HL-60/S4 treated with phorbol 12-myristate 13-acetate at 8.2 ng/mL for 4 days and 3 days (cell line): Measurements from ENCODE around the gene URAD.

Source experiments
- in situ Hi-C: fragments of 300-500 bp; cut with MboI; formaldehyde crosslinking; loops from 2 replicates; pipeline ENCODE4 v1.15.0; 2022; ENCODE audit warnings: low sequenced_read_pairs

Gene URAD

DNA sequence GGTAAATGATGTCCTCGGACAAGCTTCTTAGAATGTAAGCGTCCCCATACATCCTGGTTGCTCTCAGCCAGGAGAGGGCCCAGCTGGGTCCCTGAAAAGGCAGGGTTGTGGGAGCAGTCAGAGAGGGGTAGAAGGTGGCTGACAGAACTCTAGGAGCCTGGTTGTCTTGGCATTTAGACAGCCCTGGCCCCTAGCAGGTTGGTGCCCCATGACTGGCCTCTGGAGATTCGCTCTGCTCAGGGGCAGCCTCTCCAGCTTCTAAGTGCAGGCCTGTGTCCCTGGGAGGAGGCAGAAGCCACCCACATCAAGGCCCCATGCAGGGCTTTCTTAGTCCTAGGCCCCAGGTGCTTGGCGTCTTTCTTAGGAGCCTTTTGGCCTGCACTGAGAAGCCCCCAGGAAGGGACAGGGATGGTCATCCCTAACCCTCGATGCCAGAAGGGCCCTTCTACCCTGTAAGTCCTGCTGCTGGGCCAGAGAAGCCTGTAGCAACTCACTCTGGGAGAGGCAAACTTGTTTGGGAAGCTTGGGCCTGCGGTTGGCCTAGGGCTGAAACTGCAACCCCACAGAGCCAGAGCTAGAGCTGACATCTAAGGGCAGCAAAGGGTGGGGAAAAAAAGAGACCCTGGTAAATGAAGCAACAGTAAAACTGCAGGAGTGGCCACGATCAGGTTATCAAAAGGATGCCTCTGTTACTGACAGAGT, 16.6 kb downstream of the URAD start:
- in situ Hi-C loops, result loop anchor here (25.0 kb wide), 1 partner anchor 585 kb away; no protein-coding TSS in a partner anchor

DNA sequence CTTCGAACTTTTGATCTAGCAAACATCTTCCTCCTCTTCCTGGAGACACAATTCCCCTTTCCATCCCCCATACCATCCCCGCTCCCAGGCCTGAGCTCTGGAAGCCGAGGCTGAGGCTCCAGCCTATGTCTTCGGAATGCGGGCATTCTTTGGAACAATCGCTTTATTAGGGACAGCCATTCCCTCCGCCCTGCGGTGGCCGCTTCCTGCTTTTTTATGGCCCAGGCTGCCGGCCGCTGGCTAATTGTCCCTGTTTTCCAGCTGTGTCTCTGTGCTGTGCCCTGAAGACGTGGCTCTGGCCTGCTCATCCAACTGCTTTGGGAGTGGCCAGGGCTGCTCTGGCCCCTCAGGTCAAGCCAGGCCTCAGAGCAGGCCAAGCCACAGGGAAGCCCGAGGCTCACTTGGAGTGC, 17.3 kb downstream of the URAD start:
- in situ Hi-C loops, result loop anchor here (25.0 kb wide), 1 partner anchor 584 kb away; no protein-coding TSS in a partner anchor

DNA sequence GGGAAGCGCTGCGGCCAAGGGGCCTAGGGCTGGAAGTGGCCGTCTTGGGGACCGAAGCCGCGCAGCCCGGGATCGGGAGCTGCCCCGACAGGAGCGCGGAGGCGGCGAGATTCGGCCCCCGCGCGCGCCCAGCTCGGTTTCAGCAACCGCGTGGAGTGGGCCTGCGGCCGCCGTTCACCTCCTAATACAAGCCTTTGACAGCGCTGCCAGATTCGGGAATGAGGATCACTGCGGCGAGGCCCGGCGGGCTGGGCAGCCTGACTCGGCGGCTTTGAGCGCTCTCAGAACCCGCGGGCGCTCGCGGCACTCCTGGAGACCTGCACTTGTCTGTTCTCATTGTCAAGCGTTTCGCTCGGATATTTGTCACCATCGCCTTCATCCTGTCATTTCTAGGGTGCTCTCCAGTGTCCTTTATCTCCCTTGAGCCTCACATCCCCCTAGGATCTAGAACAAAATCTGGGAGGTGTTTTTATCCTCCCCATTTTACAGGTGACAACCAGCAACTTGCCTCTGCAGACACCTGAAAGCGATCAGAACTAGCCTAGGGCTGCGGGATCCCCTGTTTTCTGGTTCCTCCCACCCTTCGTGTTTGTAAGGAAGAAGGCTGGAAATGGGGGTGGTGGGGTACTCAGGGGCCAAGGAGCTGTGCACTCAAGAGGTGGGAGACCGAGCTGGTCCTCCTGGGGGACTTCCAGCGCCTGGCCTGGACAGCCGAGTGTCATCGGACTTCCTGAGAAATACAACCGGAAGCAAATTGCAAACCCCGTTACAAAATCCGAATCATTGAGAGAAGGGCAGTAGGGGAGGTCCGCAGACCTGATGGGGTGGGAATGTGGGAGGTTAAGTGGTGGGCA, 17.9 kb downstream of the URAD start:
- in situ Hi-C loops, result loop anchor here (25.0 kb wide), 1 partner anchor 583 kb away; no protein-coding TSS in a partner anchor

DNA sequence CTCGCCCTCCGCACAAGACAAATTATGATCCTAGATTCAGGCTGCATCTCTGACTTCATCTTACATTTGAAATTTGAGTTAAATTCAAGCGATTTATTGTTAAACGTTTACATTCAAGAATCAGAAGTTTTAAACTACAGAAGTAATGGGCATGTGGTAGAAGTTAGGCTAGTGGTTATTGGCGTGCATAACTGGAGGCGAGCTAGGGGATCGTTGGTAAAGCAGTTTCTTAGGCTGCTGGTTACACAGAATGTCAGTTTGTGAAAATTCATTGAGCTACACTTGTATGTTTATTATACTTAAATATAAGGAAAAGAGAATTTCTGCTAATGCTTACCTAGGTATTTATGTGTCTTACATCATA, 18.6 kb downstream of the URAD start:
- in situ Hi-C loops, result loop anchor here (25.0 kb wide), 1 partner anchor 583 kb away; no protein-coding TSS in a partner anchor

DNA sequence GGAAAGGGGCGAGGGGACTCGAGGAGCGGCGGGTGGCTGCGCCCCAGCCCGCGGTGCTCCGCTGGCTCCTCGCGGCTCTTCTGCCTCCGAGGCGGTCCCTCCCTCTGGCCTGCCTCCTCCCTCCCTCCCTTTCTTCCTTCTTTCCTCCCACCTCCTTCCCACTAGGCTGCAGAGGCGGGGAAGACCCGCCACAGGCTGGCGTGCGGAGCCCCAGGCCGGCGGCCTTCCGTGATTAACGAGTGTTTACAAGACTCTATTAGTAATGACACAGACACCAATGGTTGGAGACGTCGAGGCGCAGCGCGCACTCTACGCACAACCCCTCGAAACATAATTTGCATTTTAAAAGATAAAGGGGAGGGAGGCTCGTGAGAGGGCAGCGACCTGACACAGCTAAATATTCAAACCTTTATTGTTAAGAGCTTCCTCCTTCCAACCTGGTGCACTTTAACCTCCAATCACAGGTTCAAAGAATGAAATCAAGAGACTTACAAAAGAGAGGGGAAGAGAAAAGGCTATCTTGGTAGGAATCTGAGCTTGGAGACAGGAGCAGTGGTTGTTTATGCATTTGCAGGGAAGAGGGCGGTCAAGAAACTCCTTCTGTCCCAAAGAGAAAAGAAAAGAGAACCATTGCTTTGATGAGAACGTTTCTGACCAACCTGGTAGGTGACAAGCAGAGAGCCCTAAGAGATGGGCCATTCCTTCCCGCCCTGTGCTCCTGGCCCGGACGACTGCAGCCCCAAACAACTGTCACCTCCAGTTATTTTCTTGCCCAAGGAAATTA, 19.2 kb downstream of the URAD start, which contains the start of gene CDX2:
Gene CDX2, minus strand, starts transcription at position 234 of the 784 bp plus-strand sequence. CDS start 309 bp downstream, outside the sequence.
- in situ Hi-C loops, result loop anchor here (25.0 kb wide), 1 partner anchor 582 kb away; no protein-coding TSS in a partner anchor

DNA sequence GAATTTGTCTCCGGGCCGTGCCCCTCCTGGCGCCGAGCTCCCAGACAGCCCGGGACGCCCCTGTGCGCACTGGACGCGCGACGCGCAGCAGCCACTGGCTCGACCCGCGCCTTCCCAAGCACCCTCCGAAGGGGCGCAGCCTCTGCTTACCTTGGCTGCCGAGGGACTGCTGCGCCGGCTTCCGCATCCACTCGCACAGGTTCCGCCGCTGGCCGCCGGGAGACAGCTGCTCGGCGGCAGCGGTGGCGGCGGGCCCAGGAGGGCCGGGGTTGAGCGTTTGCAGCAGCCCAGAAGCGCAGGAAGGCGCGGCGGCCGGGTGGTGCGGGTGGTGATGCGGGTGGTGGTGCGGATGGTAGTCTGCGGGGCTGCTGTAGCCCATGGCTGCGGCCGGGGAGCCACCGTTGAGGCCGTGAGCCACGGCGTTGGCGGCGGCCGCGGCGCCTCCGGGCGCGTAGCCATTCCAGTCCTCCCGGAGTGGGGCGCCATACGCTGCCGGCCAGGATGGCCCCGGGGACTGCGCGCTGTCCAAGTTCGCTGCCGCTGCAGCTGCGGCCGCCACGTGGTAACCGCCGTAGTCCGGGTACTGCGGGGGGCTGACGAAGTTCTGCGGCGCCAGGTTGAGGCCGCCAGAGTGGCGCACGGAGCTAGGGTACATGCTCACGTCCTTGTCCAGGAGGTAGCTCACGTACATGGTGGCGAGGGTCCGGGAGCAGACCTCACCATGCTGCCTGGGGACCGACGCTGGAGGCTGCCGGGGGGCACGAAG, 20.0 kb downstream of the URAD start:
- in situ Hi-C loops, result loop anchor here (25.0 kb wide), 1 partner anchor 581 kb away; no protein-coding TSS in a partner anchor

DNA sequence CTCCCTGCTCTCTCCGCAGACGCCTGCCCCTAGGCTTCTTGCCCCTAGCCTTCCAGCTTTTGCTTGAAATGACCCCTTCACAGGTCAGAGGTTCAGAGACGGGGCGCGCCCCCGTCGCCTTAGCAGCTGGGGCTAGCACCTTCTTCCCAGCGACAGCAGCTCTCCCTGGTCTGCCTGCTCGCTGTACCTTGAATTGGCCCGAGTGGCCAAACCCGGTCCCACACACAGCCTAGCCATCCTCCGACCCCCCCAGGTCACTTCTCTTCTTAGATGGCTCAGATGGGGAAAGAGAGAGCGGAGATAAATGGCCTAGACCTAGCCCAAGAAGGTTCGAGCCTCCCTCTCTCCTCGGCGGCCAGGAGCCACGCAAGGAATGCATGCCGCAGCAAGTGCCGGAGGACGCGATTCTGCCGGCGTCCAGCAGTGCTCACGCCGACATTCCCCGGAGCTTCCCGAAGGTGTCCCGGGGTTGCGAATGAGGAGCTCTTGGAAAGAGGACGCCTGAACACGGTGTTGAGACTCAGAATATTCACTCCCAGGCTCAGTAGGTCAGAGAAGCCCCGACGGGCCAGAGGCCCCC, 20.7 kb downstream of the URAD start:
- in situ Hi-C loops, result loop anchor here (25.0 kb wide), 1 partner anchor 581 kb away; no protein-coding TSS in a partner anchor

DNA sequence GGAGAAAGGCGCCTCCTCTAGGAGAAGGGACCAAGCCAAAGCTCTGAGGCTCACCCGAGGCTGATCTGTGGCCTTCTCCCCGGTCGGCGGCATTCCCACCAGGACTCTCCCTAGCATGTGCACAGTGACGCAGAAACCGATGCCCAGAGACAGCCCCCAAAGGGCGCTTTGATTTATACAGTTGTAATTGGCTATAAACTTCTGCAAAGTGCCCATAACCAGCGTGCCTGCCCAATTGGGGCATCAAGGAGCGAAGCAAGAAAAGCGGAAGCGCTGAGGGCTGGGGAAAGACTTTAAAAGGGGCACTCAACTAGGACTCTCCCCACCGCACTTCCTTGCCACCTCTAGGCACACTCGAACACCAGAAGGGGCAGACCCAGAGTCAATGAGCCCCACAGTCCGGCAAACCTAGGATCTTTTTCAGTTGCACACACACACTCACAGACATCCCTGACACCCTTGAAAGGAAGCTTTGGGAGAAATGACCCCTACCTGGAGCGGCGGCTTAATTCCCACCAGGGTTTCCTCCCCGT, 21.2 kb downstream of the URAD start:
- in situ Hi-C loops, result loop anchor here (25.0 kb wide), 1 partner anchor 580 kb away; no protein-coding TSS in a partner anchor

DNA sequence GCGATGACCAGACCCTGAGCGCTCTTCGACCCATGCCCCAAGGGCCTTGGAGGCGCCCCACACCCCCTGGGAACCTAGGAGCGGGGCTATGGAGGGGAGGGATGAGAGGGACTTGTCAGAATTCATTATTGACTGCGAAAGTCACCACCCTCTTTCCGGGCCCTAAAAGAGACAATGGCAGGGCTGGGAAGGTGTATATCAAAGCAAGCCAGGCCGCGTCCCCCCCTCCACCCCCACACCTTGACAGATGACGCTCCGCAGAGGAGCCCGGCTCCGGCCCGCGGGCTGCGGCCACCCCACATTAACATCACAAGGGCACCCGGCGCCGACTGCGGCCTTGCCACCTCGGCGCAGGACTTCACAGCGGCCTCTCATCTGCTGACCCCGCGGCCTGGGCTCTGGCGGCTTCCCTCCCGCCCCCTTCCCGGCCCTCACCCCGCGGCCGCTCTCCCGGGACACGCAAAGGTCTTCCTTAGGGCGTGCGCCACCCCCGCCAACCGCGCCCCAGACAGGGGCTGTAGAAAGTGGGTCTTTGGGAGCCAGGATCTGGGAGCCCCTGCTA, 21.8 kb downstream of the URAD start:
- in situ Hi-C loops, result loop anchor here (25.0 kb wide), 1 partner anchor 579 kb away; no protein-coding TSS in a partner anchor

DNA sequence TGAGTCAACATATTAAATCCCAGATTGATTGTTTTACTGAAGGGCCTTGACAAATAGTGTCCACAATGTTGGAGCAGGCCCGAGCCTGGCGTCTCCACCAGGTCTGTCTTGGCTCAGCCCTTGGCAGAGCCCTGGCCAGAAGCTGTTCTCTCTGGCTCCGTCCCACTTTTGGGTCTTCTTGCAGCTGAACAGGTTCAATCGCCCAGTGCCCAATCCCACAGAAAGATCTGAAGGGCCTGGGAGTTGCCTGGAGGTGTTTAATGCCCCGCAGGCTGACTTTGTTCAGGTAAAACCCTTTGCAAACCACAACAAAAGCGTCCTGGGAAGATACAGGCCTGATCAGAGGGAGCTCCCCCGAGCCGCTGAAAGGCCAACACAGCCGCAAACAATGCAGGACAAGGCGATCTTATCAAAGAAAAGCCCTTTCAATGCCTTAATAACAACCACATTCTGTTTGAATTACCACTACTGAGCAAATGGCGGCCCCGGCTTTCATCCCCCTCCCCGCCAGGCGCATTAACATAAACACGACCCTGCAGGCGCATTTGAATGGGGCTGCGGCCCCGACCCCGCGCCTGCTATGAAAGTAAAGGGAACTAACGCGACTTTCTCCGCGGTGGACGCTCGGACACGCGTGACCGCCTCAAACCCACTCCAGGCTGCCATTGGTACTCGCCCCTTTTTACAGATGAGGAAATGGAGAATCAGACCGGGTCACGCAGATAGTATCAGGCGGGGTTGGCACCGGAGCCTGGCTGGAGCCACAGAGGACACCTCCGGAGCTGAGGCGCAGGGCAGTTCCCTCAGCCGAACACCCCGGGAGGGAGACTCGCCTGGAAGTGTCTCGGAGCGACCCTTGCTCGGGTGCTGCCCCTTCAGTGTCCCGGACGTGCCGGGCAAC, 22.5 kb downstream of the URAD start:
- in situ Hi-C loops, result loop anchor here (25.0 kb wide), 1 partner anchor 579 kb away; no protein-coding TSS in a partner anchor

DNA sequence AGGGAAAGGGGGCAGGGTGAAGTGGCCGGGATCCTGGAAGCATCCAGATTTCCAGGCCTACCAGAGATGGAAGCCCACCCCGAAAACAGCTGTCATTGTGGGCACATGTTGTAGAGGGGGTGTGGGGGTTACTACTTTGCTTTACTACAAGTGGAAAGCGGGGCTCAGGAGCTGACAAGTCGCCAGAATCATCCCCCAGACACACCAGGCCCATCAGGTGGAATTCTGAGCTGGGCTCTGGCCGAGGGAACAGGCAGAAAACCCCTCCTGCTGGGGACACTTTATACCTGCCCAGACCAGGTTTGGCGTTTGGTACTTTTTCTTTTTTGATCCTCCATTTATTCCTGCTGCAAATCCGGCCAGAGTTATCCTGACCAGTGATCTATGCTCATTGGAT, 23.2 kb downstream of the URAD start:
- in situ Hi-C loops, result loop anchor here (25.0 kb wide), 1 partner anchor 578 kb away; no protein-coding TSS in a partner anchor

DNA sequence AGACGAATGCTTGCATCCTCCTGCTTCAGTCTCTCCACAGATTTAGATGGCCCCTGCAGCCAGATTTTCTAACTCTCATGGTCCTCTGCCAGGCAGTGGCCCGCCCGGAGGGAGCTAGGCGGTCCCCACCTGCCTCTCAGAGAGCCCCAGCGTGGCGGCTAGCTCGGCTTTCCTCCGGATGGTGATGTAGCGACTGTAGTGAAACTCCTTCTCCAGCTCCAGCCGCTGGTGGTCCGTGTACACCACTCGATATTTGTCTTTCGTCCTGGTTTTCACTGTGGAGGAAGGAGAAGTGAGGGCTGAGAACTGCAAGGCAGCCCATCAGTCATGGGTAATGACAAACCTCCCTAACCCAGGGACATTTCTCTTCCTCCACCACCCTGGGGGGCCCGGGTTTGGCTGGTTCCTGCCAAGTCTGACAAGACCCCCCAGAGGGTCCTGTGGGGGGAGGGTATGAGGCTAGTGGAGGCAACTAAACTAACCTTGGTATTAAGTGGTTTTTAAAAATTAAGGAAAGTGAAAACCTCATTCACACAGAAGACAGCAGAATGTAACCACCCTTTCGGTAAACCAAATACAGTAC, 23.7 kb downstream of the URAD start:
- in situ Hi-C loops, result loop anchor here (25.0 kb wide), 1 partner anchor 578 kb away; no protein-coding TSS in a partner anchor

DNA sequence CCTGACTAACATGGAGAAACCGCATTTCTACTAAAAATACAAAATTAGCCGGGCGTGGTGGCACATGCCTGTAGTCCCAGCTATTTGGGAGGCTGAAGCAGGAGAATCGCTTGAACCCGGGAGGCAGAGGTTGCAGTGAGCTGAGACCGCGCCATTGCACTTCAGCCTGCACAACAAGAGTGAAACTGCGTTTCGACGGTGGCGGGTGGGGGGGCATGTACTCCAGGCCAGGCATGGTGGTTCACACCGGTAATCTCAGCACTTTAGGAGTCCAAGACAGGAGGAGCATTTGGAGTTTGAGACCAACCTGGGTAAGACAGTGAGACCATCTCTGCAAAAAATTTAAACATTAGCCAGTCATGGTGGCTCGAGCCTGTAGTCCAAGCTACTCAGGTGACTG, 24.3 kb downstream of the URAD start:
- in situ Hi-C loops, result loop anchor here (25.0 kb wide), 1 partner anchor 577 kb away; no protein-coding TSS in a partner anchor

DNA sequence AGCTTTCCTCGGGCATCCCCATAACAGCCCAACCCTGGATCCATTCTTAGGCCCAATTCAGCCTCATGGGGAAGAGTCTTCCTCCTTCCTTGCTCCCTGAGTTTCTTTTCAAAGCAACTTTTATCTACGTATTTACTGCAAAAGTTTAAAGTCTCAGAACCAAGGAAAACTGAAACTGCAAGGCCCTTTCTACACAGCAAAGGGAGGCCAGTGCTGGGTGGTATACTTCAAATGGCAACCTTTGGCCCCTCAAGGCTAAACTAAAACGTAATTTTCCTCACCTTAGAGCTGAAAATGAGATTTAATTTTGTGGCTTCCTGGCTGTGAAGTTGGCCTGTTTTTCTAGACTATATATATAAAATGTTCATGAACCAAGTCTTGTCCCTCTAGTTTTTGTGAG, 25.0 kb downstream of the URAD start:
- in situ Hi-C loops, result loop anchor here (25.0 kb wide), 1 partner anchor 576 kb away; no protein-coding TSS in a partner anchor

DNA sequence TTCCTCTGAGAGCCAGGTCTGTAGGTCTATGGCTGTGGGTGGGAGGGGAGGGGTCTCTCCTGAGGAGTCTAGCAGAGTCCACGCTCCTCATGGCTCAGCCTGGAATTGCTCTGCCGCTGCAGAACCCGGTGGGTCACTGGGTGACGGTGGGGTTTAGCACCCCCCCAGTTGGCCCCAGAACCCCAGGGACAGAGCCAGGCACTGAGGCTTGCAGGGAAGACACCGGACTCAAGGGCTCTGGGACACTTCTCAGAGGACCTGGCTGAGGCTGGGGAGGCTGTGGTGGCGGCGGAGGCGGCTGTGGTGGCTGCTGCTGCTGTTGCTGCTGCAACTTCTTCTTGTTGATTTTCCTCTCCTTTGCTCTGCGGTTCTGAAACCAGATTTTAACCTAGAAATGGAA, 25.5 kb downstream of the URAD start:
- in situ Hi-C loops, result loop anchor here (25.0 kb wide), 1 partner anchor 576 kb away; no protein-coding TSS in a partner anchor

DNA sequence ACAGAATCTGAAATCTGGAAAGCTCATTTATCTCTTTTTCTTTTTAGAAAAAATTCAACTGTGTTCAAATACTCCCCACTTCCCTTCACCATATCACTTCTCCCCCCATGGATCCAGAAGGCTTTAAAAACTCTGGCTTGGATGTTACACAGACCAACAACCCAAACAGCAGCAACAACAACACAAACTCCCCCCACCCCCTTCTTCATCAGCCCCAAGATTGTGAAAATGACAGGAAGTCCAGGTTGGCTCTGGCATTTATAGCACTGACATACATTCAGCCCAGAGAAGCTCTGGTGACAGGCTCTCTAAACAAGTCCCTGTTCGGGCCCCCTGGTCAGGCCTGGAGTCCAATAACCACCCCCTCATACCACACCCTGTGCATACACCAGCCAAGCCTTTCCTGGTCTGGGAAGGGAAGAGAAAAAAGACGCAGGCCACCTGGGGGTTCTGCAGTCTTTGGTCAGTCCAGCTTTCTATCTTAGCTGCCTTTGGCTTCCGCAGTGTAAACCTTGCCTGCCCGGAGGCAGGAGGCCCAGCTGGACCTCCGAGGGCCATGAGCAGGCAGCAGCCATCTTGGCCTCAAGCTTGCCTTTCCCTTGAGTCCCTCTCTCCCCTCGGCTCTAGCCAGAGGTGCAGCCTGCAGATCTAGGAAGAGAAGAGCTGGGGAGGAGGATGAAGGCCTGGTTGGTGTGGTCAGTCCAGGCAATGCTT, 26.2 kb downstream of the URAD start:
- in situ Hi-C loops, result loop anchor here (25.0 kb wide), 1 partner anchor 575 kb away; no protein-coding TSS in a partner anchor
